Measurements from ENCODE around the gene SLC9A8.

The SLC9A8 gene

GRCh38 chr20:49878977-49879376 lies 66.3 kb downstream of the SLC9A8 start:
- H3K4me3 ChIP-seq (ENCODE audit: low read depth, low read length) = no peak overlapping the region
- ChIA-PET CTCF (interaction anchor here (2.4 to 2.9 kb wide), 2 partner anchors 9 to 269 kb away, joined by 10 to 20 read pairs; no protein-coding TSS in a partner anchor), POLR2A (no interaction called here)
- TF ChIP-seq, protein P1, sequence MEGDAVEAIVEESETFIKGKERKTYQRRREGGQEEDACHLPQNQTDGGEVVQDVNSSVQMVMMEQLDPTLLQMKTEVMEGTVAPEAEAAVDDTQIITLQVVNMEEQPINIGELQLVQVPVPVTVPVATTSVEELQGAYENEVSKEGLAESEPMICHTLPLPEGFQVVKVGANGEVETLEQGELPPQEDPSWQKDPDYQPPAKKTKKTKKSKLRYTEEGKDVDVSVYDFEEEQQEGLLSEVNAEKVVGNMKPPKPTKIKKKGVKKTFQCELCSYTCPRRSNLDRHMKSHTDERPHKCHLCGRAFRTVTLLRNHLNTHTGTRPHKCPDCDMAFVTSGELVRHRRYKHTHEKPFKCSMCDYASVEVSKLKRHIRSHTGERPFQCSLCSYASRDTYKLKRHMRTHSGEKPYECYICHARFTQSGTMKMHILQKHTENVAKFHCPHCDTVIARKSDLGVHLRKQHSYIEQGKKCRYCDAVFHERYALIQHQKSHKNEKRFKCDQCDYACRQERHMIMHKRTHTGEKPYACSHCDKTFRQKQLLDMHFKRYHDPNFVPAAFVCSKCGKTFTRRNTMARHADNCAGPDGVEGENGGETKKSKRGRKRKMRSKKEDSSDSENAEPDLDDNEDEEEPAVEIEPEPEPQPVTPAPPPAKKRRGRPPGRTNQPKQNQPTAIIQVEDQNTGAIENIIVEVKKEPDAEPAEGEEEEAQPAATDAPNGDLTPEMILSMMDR (IDR thresholded peaks at IDR 0.05; ENCODE audit: insufficient read depth, low read length, missing control alignments) = no peak
- no peak for DNase-seq (ENCODE audit: low read depth, low spot score)

- DNase-seq (ENCODE audit: low read depth, low spot score) = peak; percentile 62
- CTCF ChIA-PET = interaction anchor here (1.0 to 1.9 kb wide), 4 partner anchors 9 to 272 kb away, joined by 3 to 12 read pairs (median 4); no protein-coding TSS in a partner anchor
- POLR2A ChIA-PET = no interaction called here
- TF ChIP-seq, protein P1 (IDR thresholded peaks at IDR 0.05; ENCODE audit: insufficient read depth, low read length, missing control alignments) = no peak
- no peak overlapping the region for H3K4me3 ChIP-seq (ENCODE audit: low read depth, low read length)
Observed at GRCh38 chr20:49880177-49880576, 67.5 kb downstream of the SLC9A8 start.

DNA sequence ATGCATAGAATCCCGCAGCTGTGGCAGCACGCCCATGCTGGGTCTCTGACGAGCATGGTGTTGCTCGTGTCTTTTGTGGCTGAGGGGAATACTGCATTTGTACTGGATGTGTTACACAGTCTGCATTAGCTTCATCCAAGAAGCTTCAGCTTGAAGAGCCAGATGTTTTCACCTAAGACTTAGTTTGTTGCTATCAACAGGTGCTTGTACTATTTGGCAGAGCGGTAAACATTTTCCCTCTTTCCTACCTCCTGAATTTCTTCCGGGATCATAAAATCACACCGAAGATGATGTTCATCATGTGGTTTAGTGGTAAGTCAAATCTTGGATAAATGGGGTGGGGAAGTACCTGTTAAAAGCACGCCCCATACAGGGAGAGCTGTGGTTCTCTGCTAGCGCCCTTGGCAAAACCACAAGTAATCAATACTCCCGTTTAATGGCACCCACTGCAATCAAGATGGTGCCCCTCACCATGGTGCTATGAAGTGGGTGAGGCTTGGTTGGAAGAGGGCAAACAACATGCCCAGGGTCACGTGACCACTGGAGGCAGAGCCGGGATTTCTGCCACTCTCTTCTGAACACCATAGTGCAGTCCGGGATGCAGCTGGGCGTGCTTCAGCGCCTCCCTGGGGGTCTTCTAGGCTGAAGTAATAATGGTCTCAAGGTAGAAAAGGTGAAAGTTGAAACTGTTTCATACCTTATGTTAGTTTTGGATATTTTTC lies 68.3 kb downstream of the SLC9A8 start:
- ChIA-PET POLR2A (no interaction called here), CTCF (interaction anchor here (1.0 to 1.9 kb wide), 4 partner anchors 8 to 273 kb away, joined by 3 to 12 read pairs (median 4); no protein-coding TSS in a partner anchor)
- no peak for DNase-seq (ENCODE audit: low read depth, low spot score)
- TF ChIP-seq, protein P1 (IDR thresholded peaks at IDR 0.05; ENCODE audit: insufficient read depth, low read length, missing control alignments) = no peak
- H3K4me3 ChIP-seq (ENCODE audit: low read depth, low read length) = no peak overlapping the region

DNA sequence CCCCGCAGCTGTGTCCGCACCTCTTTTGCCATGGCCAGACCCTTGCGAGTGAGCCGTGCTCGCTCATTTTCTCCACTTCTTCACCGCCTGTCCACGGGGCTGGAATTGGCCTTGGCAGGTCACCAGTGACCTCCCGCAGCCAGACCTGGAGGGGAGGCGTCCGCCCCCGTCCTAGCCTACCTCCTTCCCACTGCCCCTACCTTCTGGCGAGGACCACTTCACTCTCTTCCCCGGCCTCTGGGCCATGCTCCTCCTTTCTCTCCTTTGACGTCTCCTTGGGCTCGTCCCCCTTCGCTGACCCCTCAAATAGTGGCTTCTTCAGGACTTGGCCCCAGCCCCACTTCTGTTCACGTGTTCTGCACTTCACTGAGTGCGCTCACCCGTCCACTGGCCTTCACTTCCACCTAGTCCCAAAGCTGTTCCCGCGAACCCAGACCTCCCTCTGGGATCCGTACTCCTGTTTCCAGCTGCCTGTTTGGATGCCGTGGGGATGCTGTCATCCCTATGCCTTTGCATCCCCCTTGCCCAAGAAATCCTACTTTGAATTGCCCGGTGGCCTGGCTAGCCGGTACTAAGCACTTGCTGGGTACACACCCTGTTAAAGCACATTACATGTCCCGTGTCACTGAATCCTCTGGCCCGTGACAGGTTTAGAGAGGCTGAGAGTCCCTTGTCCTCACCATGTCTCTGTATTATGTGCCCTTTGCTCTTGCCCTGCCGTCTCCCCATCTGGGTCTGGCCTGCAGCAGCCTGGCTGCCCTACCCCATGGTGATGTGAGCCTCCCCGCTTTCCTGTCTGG lies 69.7 kb downstream of the SLC9A8 start:
- no peak overlapping the region for H3K4me3 ChIP-seq (ENCODE audit: low read depth, low read length)
- CTCF ChIA-PET = no interaction called here
- no peak for DNase-seq (ENCODE audit: low read depth, low spot score)
- POLR2A ChIA-PET = no interaction called here
- TF ChIP-seq, protein P1 (IDR thresholded peaks at IDR 0.05; ENCODE audit: insufficient read depth, low read length, missing control alignments) = no peak

- no peak overlapping the region for H3K4me3 ChIP-seq (ENCODE audit: low read depth, low read length)
- CTCF ChIA-PET = no interaction called here
- POLR2A ChIA-PET = no interaction called here
- TF ChIP-seq, protein P1 (IDR thresholded peaks at IDR 0.05; ENCODE audit: insufficient read depth, low read length, missing control alignments) = no peak
- no peak for DNase-seq (ENCODE audit: low read depth, low spot score)
Observed at GRCh38 chr20:49883246-49883802, 70.7 kb downstream of the SLC9A8 start.
